HG02973 (cell line): ENCODE data around the gene BANK1.

Source experiments
- ATAC-seq: cut with Tn5 transposase; IDR thresholded peaks from one replicate; pipeline ENCODE4 v1.9.1; 2021; ENCODE audit warnings: moderate library complexity; ENCODE audit not compliant: unreplicated experiment

Gene BANK1

DNA sequence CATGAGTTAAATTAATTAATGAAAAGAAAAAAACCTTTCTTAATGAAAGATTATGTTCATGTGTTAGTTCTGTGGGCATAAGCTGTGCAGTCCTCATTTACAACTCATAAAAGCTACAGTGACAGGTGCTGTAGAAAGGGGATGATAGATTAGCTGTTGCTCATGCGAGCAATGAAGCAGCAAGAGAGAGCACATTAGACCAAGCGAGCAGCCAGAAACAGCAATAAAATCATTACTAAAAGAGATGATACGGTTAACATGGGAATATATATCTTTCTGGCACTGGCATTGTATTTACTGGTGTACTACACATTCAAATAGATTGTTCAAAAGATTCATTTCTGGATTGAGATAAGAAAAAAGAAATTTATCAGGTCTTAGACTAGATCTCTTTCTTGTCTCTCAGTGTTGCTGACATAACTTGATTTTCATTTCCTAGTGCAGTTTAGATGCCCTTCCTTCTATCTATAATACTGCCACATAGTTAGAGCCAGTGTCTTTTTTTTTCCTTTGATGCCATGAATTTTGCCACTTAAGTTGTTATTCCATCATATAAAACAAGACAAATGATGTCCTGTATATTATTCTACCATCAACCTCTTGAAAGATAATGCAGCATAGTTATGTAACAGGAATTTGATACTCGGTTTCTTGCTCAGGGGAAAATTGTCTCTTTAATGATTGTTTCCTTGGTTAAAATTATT, 164.6 kb downstream of the BANK1 start:
- no peak for ATAC-seq

DNA sequence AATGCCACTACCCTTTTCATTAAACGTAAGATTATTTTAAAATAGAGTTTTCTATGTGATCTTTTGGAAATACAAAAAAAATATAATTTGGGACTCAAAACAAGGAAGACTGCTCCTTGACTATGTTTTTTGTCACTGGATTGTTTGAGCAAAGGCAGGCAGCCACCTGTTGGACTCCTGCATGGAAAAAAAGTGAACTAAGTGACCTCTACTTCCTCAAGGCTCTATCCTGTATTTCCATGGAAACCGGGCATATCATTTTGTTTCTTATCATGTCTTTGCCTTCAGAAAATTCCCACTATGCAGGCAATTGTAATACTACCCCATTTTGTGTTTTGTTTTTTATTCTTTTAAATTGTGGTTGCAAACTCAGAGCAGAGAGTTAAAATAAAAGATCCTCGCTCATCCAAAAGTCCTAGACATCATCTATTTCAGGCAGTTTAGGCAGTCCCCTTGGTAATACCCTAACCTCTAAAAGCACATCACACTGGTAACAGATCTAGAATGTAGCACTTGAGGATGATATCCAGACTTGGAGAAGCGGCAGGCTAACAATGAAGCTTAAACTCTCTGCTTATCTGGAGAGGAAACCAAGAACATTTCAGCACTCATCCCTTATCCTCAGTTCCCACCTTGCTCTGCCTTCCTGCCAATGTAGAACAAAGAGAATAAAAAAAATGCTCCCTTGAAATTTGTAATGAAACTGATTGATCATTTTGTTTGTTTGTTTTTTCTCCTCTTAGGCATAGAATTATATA, 165.7 kb downstream of the BANK1 start:
- ATAC-seq: no peak

DNA sequence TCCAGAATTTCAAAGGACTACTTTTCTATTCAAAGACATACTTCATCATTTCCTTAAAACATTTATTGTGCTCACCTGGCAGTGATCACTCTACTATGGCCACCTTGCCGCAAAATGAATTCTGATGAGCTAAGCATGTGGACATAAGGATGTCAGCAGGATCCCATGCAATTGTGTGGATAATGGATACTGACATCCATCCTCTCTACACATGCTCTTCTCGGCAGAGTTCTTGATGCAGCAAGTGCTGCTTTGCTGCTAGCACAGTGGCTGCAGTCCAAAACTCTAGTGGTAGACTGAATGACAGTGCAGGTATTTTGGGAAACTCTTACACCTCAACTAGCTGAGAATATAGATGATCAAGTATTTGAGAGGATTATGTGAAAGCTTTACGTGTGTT, 168.0 kb downstream of the BANK1 start:
- no peak for ATAC-seq

DNA sequence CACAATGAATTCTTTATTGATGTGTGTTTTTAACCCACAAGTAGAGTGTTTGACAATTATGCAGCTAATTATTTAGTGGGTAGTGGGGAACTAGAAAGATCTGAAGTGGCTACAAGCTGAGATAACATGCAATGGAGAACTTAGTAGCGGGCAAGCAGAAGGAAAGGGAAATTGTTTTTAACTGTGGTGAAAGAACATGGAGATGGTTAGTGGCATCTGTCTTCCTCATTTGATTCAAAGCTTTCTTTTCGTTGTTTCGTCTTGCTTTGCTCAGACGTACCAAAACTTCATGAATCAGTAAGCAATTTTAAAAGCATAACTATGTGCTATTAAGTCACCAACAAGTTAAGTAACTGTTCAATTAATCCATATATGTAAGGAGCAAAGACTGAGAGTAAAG, 169.9 kb downstream of the BANK1 start:
- ATAC-seq: no peak

DNA sequence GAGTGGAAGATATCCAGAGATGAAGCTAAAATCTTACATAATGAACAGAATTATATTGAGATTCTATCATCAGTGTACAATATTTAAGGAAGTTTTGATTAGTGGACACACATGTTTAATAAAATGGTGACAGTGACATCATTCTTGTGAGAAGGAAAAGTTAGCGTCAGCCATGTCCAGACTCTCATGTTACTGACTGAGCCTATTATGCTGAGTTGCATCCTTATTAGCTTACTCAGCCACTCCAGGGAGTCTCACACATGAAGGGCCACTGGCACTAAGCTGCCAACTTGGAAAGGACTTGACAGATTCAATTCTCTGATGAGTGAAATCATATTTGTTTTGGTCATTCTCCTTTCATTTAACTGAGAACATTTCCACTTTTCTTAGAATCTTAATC, 170.6 kb downstream of the BANK1 start:
- no peak for ATAC-seq

DNA sequence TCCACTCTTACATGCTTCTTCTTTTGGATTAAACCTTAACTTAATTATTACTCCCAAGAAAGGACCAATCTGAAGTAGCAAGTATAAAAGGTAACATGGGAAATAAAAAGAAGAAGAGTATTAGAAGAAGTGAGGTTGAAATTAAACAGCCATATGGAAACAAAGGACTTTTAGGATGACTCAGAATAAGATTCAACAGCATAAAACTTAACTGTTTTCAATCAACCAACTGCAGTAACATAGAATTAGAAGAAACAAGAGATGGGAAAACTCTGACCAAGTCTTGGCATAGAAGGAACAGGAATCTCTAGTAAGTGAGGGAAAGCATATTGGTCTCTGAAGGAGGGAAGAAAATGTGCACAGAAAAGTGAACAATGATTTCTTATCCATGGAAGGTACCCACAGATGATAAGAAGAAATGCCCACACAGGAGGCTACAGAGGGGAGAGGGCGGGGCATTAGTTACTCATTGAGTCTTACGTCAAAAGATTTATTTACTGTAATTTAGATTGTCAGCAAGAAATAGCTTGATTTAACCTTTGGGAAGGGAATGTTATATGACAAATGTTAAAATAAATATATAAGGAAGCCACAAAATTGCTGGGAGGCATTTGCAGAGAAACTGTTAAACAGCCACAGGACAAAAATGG, 177.3 kb downstream of the BANK1 start:
- no peak for ATAC-seq

DNA sequence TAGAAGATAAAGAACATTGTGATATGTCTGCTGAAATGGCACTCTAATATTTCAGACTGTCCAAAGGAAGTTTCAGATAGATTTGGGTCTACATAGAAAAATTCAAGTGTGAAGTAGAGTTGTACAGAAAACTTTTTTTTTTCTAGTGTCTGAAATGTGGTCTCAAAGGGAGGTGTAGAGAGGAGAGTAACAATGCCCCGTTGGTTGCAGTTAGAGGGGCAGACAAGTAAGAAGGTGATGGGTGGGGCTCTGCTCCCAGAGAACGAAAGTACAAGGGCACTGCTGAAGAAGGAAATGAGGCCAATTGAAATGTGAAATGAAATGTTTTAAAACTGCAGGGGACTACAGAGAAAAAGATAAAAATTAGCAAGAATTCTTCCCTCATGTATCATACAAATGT, 177.8 kb downstream of the BANK1 start:
- ATAC-seq: no peak

DNA sequence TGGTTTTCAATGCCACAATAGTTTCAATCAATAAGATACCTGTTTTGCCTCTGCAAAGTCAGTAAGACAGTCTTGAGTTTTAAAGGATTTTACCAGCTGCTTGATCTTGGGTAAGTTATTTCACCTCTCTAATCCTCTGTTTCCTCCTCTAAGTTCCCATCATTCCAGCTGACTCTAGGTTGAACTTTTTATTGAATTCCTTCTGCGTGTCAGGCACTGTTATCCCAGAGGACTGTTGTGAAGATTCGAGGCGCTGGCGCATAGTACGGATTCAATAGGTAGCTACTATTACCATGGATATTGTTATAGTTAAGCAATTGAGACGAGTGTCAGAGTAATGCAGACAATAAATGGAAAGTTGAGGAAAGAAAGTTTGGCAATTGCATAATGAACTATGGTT, 179.4 kb downstream of the BANK1 start:
- ATAC-seq: no peak

DNA sequence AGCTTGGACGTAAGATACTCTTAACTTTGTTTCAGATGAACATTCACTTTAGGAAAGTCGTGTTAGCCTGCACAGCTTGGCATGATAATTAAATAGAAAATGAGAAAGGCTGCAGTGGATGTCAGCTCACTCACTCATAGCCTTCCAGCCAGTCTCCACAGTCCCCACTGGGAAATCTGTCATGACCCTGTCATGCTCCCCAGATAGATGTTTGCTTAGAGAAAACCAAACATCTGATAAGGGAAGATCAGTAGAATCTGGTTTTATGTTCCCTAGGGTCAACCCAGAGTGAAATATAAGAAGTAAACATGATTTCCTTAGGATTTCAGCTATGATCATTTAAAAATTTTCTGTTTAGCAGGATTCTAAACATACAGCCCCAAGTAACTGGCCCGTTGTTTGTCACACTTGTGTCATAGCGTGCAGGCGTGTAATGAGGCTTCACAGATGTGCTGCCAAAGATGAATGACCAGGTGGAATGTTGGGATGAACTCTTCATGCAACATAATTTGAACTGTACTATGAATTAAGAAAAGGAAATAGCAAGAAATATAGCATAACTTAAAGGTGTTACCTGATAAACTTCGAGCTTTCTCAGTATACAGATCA, 180.1 kb downstream of the BANK1 start:
- ATAC-seq: no peak

DNA sequence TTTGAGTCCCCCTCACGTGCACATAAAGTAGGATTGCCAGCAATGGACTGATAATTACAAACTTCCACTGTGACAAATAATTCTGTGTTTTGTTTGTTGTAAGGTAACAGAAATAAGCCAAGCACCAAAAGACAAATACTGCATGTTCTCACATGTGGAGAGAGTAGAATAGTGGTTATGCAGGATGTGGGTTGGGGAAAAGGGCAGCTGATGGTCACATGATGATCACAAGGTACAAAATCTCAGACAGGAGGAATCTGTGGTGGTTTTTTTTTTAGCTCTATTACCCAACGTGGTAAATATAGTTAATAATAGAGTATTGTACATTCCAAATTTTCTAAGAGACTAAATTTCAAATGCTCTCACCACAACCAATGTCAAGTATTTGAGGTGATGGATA, 182.3 kb downstream of the BANK1 start:
- ATAC-seq: no peak

DNA sequence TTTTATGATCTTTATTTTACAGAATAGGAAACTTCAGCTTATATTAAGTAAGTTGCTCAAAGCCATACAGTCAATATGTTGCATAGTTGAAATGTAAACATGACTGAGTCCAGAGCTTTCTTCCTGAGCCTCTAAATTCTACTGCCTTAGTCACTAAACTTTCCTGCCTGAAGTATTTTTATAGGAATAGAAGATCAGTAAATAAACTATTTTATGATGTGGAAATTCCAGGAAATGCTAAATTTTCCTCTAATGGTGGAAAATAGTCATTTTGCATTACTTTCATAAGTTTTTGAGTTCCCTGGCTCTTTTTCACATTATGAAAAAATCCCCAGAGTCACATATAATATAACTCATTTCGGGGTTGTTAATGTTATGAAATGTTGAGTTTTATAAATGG, 182.8 kb downstream of the BANK1 start:
- no peak for ATAC-seq

DNA sequence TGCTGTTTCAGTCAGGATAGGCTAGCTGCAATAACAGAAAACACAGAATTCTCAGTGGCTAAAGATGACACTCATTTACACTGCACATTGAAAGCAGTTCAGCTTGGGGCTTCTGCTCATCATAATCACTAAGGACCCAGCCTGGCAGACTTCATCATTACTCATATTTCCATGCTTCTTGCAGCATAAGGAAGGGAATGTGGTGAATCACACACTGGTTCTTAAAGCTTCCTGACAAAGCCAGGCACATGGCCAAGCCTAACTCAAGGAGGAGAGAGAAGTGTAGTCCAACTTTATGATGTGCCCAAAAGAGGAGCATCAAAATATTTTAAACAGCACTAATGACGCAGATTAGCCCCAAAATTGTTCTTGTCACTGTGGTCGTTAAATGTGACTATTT, 186.5 kb downstream of the BANK1 start:
- ATAC-seq: no peak

DNA sequence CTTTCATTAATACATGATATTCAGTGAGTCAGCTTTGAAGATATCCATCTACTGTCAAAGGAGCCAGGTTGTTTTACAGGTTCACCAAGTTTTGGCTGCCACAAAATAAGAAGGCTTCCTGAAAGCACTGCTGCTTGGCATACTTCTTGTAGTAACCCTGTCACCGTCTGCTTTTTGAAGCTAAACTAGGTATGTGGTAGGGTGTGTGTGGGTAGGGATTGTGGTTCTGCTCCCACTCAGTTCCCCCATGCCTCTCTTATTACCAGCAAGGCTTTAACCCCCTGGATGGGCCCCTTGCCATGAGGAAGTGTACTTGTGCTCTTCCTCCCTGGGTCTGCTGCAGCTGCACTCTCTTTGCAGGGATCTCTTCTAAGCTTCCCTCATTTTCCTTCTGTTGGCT, 191.2 kb downstream of the BANK1 start:
- no peak for ATAC-seq

DNA sequence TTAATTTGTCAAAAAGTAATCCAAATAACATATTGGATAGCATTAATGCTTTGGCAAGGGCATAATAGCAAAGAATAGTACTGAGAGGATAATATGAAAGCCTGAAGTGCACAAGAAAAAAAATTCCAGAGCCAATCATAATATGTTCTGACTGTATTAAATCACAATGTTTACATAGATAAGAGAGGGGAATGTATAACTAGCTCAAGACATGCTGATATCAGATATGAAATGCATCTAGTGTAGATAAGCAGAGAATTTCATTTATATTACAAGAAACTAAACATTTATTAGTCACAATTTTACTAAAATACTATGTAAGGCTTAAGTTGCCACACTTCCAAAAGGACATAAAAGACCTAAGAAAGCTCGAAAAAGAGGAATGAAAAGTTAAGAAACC, 193.3 kb downstream of the BANK1 start:
- no peak for ATAC-seq

DNA sequence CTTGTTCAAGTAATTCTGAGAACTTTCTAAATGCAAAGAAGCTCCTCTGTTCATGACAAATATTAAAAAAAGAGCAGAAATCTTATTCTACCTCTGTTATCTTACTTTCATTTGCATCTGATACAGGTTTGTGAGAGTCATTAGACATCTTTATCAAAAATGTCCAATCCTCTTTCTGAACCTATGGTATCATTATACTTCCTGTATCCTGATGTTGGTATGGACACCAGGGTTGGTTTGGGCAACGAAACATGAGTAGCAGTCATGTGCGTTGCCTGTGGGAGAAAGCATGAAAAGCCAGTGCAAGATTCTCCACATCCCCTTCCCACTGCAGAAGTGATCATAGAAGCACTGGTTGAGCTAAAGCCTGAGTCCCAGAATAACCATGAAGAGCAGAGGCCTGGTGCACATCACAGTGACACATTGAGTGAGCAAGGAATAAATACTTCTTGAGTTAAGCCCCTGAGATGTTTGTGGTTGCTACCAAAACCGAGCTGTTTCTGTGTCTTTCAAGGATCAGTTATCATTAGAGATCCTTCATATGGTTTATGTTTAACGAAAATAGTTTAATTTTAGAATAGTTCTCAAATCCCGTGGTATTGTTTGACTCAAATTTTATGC, 197.2 kb downstream of the BANK1 start:
- ATAC-seq: peak; percentile 80

DNA sequence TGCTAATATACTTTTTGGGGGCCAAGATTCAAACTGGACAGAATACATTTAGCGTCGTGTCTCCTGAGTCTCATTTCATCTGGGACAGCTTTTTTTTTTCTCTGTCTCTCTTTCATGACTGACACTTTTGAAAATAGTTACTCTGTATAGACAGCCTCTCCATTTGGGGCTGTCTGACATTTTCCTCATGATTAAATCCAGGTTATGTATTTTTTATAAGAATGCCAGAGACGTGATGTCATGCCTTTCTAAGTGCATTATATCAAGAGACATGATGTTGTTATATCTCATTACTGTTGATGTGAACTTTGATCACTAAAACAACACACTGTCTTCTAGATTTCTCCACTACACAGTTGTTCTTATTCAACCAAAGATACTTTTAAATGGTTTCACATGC, 199.0 kb downstream of the BANK1 start:
- ATAC-seq: no peak

DNA sequence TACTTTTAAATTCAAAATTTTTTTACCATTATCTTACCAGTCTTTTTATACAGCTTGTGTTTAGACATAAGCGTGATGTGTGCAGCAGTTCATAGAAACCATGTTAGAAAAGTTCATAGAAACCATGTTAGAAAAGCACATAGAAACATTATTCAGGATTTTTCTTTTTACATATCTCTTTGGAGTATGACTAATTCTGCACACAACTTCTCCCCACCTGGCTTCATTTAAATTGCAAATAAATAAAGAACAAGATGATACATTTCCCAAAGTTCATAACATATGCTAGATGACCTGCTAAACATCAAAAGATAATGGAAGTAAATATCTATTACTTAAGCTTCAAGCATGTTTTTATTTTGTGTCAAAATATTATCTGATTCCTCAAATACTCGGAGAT, 201.9 kb downstream of the BANK1 start:
- no peak for ATAC-seq

DNA sequence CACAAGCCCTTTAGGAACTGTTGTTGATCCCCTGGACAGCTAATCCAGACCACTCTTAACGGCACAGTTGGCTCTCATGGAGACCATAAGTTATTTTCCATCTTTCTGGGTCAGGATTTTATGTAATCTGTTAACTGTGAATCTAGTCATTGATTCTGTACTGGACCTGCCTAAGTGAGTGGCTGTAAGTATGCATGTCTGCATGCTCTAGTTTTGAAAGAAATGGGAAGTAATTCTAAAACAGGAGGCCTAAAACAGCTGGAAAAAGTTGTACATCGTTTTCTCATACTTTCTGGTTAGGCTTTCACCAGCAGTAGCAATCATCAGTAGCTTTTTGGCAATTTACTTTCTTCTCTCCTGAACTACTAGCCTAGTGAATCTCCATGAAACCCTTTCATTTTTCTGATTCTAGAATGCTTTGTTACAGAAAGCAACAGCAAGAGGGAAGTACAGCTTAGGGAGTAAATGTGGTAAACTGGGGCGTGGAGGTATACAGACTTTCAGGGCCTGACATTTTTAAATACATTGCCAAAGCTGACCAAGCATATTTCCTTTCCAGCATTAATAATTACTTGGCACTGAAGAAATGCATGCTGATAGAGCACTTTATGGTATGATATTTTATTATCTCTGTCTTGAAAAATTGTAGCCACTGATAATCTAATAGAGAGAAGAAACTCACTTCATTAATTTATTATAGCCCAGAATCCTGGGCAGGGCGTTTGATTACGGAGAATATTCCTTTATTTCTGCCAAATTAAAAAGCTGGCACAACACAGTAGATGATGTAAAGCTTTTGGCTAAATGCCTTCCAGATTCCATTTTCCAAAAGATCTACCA, 202.7 kb downstream of the BANK1 start:
- no peak for ATAC-seq

DNA sequence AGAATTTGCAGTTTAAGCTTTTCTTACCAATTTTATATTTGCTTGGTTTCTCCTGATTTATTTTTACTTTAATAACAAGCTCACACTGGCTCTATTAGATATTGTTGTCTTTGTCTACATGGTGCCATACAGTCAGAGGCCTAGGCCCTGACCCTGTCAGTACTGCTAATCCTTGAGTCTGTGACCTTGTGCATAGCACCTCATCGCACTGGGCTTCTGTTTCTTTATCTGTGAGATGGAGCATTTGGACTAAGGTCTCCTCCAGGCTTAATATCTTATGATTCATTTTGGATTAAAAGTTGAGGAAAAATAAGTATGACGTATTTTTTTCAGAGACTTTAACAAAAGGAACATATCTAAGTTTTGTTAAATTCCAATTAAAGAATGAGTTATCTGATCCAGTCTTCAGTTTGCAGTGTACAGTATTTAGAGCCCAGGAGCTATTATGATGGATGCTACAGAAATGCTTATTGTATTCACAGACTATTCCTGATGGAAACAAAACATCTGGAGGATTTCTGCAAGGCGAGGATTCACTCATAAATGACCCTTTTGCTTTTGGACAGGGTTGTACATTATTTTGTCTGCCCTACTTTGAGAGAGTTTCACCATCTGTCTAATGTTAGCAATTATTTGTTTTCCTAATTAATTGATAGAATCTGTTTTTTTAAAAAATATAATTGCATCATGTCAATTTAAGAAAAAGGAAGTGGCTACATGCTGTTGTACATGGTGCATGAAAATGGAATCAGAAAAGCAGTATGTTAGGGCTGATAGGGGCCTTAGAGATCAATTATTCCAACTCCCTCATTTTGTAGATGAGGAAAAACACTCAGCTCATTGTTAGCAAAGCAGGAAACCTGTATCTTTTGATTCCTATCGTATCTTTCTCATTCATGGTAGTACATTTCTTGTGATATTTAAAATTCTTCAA, 203.6 kb downstream of the BANK1 start:
- no peak for ATAC-seq
